Ectodermal cell (in vitro differentiated cells): ENCODE measurements around the gene NEO1.
"Not testable (repeated sequence)": the region's sequence is repeated elsewhere in the genome, so short reads cannot be mapped to it uniquely, and the experiment has no call there.

Experiments
- H3K27ac ChIP-seq: 2 replicates; pipeline ENCODE4 v1.7.0; 2013; ENCODE audit warnings: mild to moderate bottlenecking, low read depth, low read length; ENCODE audit not compliant: insufficient read depth, poor library complexity, severe bottlenecking
- H3K27me3 ChIP-seq: 2 replicates; pipeline ENCODE4 v1.7.0; 2013; ENCODE audit warnings: mild to moderate bottlenecking, low read length; ENCODE audit not compliant: insufficient read depth, control insufficient read depth, poor library complexity, severe bottlenecking
- H3K36me3 ChIP-seq: one replicate; pipeline ENCODE4 v1.7.0; 2013; ENCODE audit warnings: low read length; ENCODE audit not compliant: control insufficient read depth, insufficient read depth
- H3K4me1 ChIP-seq: one replicate; pipeline ENCODE4 v1.7.0; 2013; ENCODE audit warnings: low read length; ENCODE audit not compliant: control insufficient read depth, insufficient read depth
- H3K4me3 ChIP-seq: 2 replicates; pipeline ENCODE4 v1.7.0; 2013; ENCODE audit warnings: low read depth, low read length, control low read depth; ENCODE audit not compliant: insufficient read depth
- H3K9me3 ChIP-seq: 2 replicates; pipeline ENCODE4 v1.7.0; 2013; ENCODE audit warnings: mild to moderate bottlenecking, low read length, moderate library complexity; ENCODE audit not compliant: control insufficient read depth
- WGBS, 2 experiments: methylation state at CpG; one replicate each; pipeline ENCODE4 v1.1.7; 2013; ENCODE audit warnings: missing lambda C conversion rate in 2 of 2; 5-methylcytosine and 5-hydroxymethylcytosine counted together

Gene NEO1

GRCh38 chr15:73153447-73153846 is 101.2 kb downstream of the NEO1 start:
- peaks cover 17% of the 10 kb centered on the region for H3K36me3 ChIP-seq
- H3K9me3 ChIP-seq, result no peaks in the 10 kb centered on the region
- H3K4me1 ChIP-seq, result no peaks in the 10 kb centered on the region
- H3K27ac ChIP-seq, result no peak overlapping the region
- no peak overlapping the region for H3K4me3 ChIP-seq
- no peaks in the 10 kb centered on the region for H3K27me3 ChIP-seq
- WGBS, 2 experiments, result 96% methylated on average over 4 of the region's 5 CpGs; no CpG with 5 or more reads in 1 of the 2 experiments

GRCh38 chr15:73156431-73157191 is 104.3 kb downstream of the NEO1 start:
- H3K27ac ChIP-seq, result no peak overlapping the region
- no peaks in the 10 kb centered on the region for H3K4me1 ChIP-seq
- H3K36me3 ChIP-seq, result peaks cover 13% of the 10 kb centered on the region
- 95% methylated on average over 3 of the region's 3 CpGs for WGBS, 2 experiments
- no peak overlapping the region for H3K4me3 ChIP-seq
- no peaks in the 10 kb centered on the region for H3K9me3 ChIP-seq
- no peaks in the 10 kb centered on the region for H3K27me3 ChIP-seq

- 96% methylated on average over 1 of the region's 1 CpG for WGBS, 2 experiments
- H3K9me3 ChIP-seq, result peaks cover 4% of the 10 kb centered on the region
- no peak overlapping the region for H3K4me3 ChIP-seq
- no peak overlapping the region for H3K27ac ChIP-seq
- H3K27me3 ChIP-seq, result no peaks in the 10 kb centered on the region
- H3K36me3 ChIP-seq, result peaks cover 16% of the 10 kb centered on the region
- no peaks in the 10 kb centered on the region for H3K4me1 ChIP-seq
These were observed 109.3 kb downstream of the NEO1 start for GRCh38 chr15:73161546-73161945.

GRCh38 chr15:73165435-73165834 is 113.2 kb downstream of the NEO1 start:
- WGBS, 2 experiments, result 92 to 94% methylated on average over 3 of the region's 3 CpGs
- Histone ChIP-seq H3K4me1 (no peaks in the 10 kb centered on the region), H3K27ac (no peak overlapping the region), H3K9me3 (peaks cover 4% of the 10 kb centered on the region), H3K4me3 (no peak overlapping the region), H3K36me3 (peaks cover 18% of the 10 kb centered on the region), H3K27me3 (no peaks in the 10 kb centered on the region)

- 97 to 98% methylated on average over 4 of the region's 4 CpGs for WGBS, 2 experiments
- Histone ChIP-seq H3K27me3 (no peaks in the 10 kb centered on the region), H3K36me3 (peaks cover 18% of the 10 kb centered on the region), H3K9me3 (peaks cover 4% of the 10 kb centered on the region), H3K4me3 (no peak overlapping the region), H3K4me1 (no peaks in the 10 kb centered on the region), H3K27ac (no peak overlapping the region)
These were observed 113.6 kb downstream of the NEO1 start for GRCh38 chr15:73165844-73166243.

- H3K9me3 ChIP-seq, H3K4me1 ChIP-seq, H3K27ac ChIP-seq, H3K27me3 ChIP-seq, H3K4me3 ChIP-seq: not testable (repeated sequence)
- no CpG with 5 or more reads among the region's 1 CpG for WGBS, 2 experiments
- H3K36me3 ChIP-seq, result peaks cover 18% of the 10 kb centered on the region
These were observed 114.4 kb downstream of the NEO1 start for GRCh38 chr15:73166711-73167110.

- Histone ChIP-seq H3K27ac (no peak overlapping the region), H3K4me1 (no peaks in the 10 kb centered on the region), H3K9me3 (peaks cover 4% of the 10 kb centered on the region), H3K27me3 (no peaks in the 10 kb centered on the region), H3K36me3 (peaks cover 18% of the 10 kb centered on the region), H3K4me3 (no peak overlapping the region)
- WGBS, 2 experiments, result 85 to 91% methylated on average over 3 of the region's 3 CpGs
These were observed 116.2 kb downstream of the NEO1 start for GRCh38 chr15:73168487-73168886.

GRCh38 chr15:73171711-73172110 is 119.4 kb downstream of the NEO1 start:
- H3K27ac ChIP-seq, result no peak overlapping the region
- WGBS, 2 experiments, result 92 to 94% methylated on average over 9 of the region's 9 CpGs
- no peak overlapping the region for H3K4me3 ChIP-seq

GRCh38 chr15:73172508-73172907 is 120.2 kb downstream of the NEO1 start:
- H3K9me3 ChIP-seq, result no peaks in the 10 kb centered on the region

More at GRCh38 chr15:73171711-73172110, 119.4 kb downstream of the NEO1 start:
- no peaks in the 10 kb centered on the region for H3K27me3 ChIP-seq
- H3K9me3 ChIP-seq, result no peaks in the 10 kb centered on the region
- peaks cover 2% of the 10 kb centered on the region for H3K36me3 ChIP-seq
- no peaks in the 10 kb centered on the region for H3K4me1 ChIP-seq

GRCh38 chr15:73174171-73174570 is 121.9 kb downstream of the NEO1 start:
- H3K27ac ChIP-seq, result no peak overlapping the region
- no peaks in the 10 kb centered on the region for H3K4me1 ChIP-seq
- H3K27me3 ChIP-seq, result no peaks in the 10 kb centered on the region
- WGBS, 2 experiments, result 96 to 97% methylated on average over 1 of the region's 1 CpG
- no peak overlapping the region for H3K4me3 ChIP-seq
- no peaks in the 10 kb centered on the region for H3K9me3 ChIP-seq
- H3K36me3 ChIP-seq, result peaks cover 8% of the 10 kb centered on the region

More at GRCh38 chr15:73172508-73172907, 120.2 kb downstream of the NEO1 start:
- no peaks in the 10 kb centered on the region for H3K4me1 ChIP-seq
- no peak overlapping the region for H3K4me3 ChIP-seq
- no peak overlapping the region for H3K27ac ChIP-seq
- no peaks in the 10 kb centered on the region for H3K27me3 ChIP-seq
- peaks cover 6% of the 10 kb centered on the region for H3K36me3 ChIP-seq
